Left lung (tissue), 10 donors: ENCODE data around the gene SMIM27. TPM values are rescaled to one million over a fixed set of nuclear protein-coding genes. Genes with fewer than 3 reads are reported as not detected.

Source experiments
- ATAC-seq: fragments of 200-7000 bp; cut with Tn5 transposase; one replicate; pipeline ENCODE4 v1.9.1; 2020; ENCODE audit warnings: moderate library complexity
- DNase-seq, 4 donors: peaks; one replicate each; pipeline ENCODE4 v3.0.0-alpha.2; 2013 to 2020
- H3K27ac ChIP-seq, 2 donors: fragments of 200-600 bp; sonication (generic) in 1 of 2; one replicate each; pipeline versions ENCODE4 v1.5.0 to v1.8.0; 2020 to 2021
- H3K27me3 ChIP-seq, 2 donors: fragments of 200-600 bp; sonication (generic) in 1 of 2; one replicate each; pipeline versions ENCODE4 v1.5.0 to v1.8.0; 2020 to 2021
- H3K36me3 ChIP-seq, 2 donors: fragments of 200-600 bp; sonication (generic) in 1 of 2; one replicate each; pipeline versions ENCODE4 v1.5.0 to v1.8.0; 2020 to 2021
- H3K4me1 ChIP-seq, 2 donors: fragments of 200-600 bp; one replicate each; pipeline ENCODE4 v1.8.0; 2021
- H3K4me3 ChIP-seq, 2 donors: fragments of 200-600 bp; sonication (generic) in 1 of 2; one replicate each; pipeline versions ENCODE4 v1.5.0 to v1.8.0; 2020 to 2021; ENCODE audit warnings: mild to moderate bottlenecking in 1 of 2
- H3K9me3 ChIP-seq, 2 donors: fragments of 200-600 bp; sonication (generic) in 1 of 2; one replicate each; pipeline versions ENCODE4 v1.5.0 to v1.8.0; 2020 to 2021
- CTCF ChIP-seq, 2 donors: fragments of 200-600 bp; sonication (generic) in 1 of 2; IDR thresholded peaks; one replicate each; pipeline versions ENCODE4 v1.5.0 to v1.8.0; 2021; ENCODE audit warnings: antibody characterized with exemption in 2 of 2
- intact Hi-C, 2 donors: fragments of 100-400 bp; cut with DNase I; formaldehyde crosslinking; loops; one replicate each; pipeline versions ENCODE4 v1.11.2 to v1.14.2; 2022
- polyA plus RNA-seq, 6 donors: library from polyadenylated mRNA; unstranded; fragments of 120-200 nt; gene quantifications; one replicate each; pipeline ENCODE4 v1.2.1, GENCODE V29; 2013; ENCODE audit not compliant: insufficient read length in 6 of 6
- total RNA-seq, 2 donors: library from RNA; stranded (reverse); fragmentation: NEBNext Ultra II Directional; extraction: Animal tissue kit (Norgen Biotek cat#: 25700); gene quantifications; one replicate each; pipeline ENCODE4 v1.2.1, GENCODE V29; 2021
- donor health status: DM: no; HTN: yes; CAD: no.
- donor health status: DM: no; HTN: no; CAD: no.

The SMIM27 gene
- total and polyA plus RNA-seq, 8 donors = 8.0 to 14.4 (median 11.4) TPM

- H3K36me3 ChIP-seq = peaks cover 0 to under 1% of the 10 kb centered on the region in 2 donors
- intact Hi-C loops = no loop called here
- no peak for TF ChIP-seq CTCF (IDR thresholded peaks at IDR 0.05)
Observed at GRCh38 chr9:32554107-32554506, 2.0 kb downstream of the SMIM27 start.

GRCh38 chr9:32554591-32554990 lies 2.5 kb downstream of the SMIM27 start:
- no peak for ATAC-seq
- no peak for TF ChIP-seq CTCF (IDR thresholded peaks at IDR 0.05)
- Histone ChIP-seq H3K36me3 (no peaks in the 10 kb centered on the region), H3K9me3 (no peaks in the 10 kb centered on the region), H3K4me3 (no peak overlapping the region), H3K4me1 (peaks cover 0 to 30% of the 10 kb centered on the region in 2 donors), H3K27ac (no peak overlapping the region), H3K27me3 (no peaks in the 10 kb centered on the region)
- no peak for DNase-seq
- intact Hi-C loops = no loop called here

More at GRCh38 chr9:32554107-32554506, 2.0 kb downstream of the SMIM27 start:
- Histone ChIP-seq H3K4me3 (no peak overlapping the region), H3K27ac (no peak overlapping the region), H3K27me3 (no peaks in the 10 kb centered on the region), H3K9me3 (no peaks in the 10 kb centered on the region), H3K4me1 (peaks cover 0 to 35% of the 10 kb centered on the region in 2 donors)
- DNase-seq = peak in 1 of 4 donors; percentile 36
- ATAC-seq = no peak

GRCh38 chr9:32558408-32558934 lies 6.3 kb downstream of the SMIM27 start:
- H3K36me3 ChIP-seq = no peaks in the 10 kb centered on the region
- peaks cover 0 to 8% of the 10 kb centered on the region in 2 donors for H3K4me1 ChIP-seq
- TF ChIP-seq CTCF (IDR thresholded peaks at IDR 0.05) = no peak
- no peak overlapping the region for H3K4me3 ChIP-seq
- ATAC-seq (no peak), DNase-seq (no peak)
- no peaks in the 10 kb centered on the region for H3K9me3 ChIP-seq
- H3K27me3 ChIP-seq = no peaks in the 10 kb centered on the region
- intact Hi-C loops = no loop called here
- H3K27ac ChIP-seq = peak overlapping the region in 1 of 2 donors; percentile 66

GRCh38 chr9:32565967-32566366 lies 13.8 kb downstream of the SMIM27 start:
- intact Hi-C loops = no loop called here
- no peak for ATAC-seq
- TF ChIP-seq CTCF (IDR thresholded peaks at IDR 0.05) = no peak

GRCh38 chr9:32566770-32567169 lies 14.6 kb downstream of the SMIM27 start:
- Histone ChIP-seq H3K4me1 (peaks cover 9 to 19% of the 10 kb centered on the region in 2 donors), H3K27ac (no peak overlapping the region), H3K9me3 (no peaks in the 10 kb centered on the region), H3K27me3 (no peaks in the 10 kb centered on the region), H3K36me3 (peaks cover 0 to 42% of the 10 kb centered on the region in 2 donors), H3K4me3 (no peak overlapping the region)
- no peak for ATAC-seq
- intact Hi-C loops = no loop called here
- DNase-seq = peak in 1 of 4 donors; percentile 73
- TF ChIP-seq CTCF (IDR thresholded peaks at IDR 0.05) = no peak

More at GRCh38 chr9:32565967-32566366, 13.8 kb downstream of the SMIM27 start:
- Histone ChIP-seq H3K4me1 (peaks cover under 1 to 12% of the 10 kb centered on the region in 2 donors), H3K4me3 (no peak overlapping the region), H3K36me3 (peaks cover 0 to 42% of the 10 kb centered on the region in 2 donors), H3K9me3 (no peaks in the 10 kb centered on the region), H3K27ac (no peak overlapping the region), H3K27me3 (no peaks in the 10 kb centered on the region)
- no peak for DNase-seq
